ENCODE data around the gene SH3PXD2A. TPM values are rescaled to one million over a fixed set of nuclear protein-coding genes. Genes with fewer than 3 reads are reported as not detected.

SH3PXD2A gene
- total and polyA plus RNA-seq, 2 of the 4 experiments (the other 2 are of a cell fraction): 6.3 to 23.0 TPM

GRCh38 chr10:103837370-103838069, 17.9 kb downstream of the SH3PXD2A start:
- in situ Hi-C loops (cut with MboI; ENCODE audit: low sequenced_read_pairs) (no loop called here), dilution Hi-C loops (cut with HindIII; ENCODE audit: low sequenced_read_pairs, unreplicated experiment) (no loop called here), intact Hi-C loops (cut with micrococcal nuclease) (no loop called here)
- H3K4me2 ChIP-seq (ENCODE audit: low read depth, low read length): no peak overlapping the region
- H2AK5ac ChIP-seq (ENCODE audit: low read depth, low read length): no peak overlapping the region
- peaks cover 8% of the 10 kb centered on the region for H3K9me1 ChIP-seq (ENCODE audit: insufficient read depth, low read length)
- H2BK20ac ChIP-seq (ENCODE audit: low read depth, low read length): no peak overlapping the region
- H3K18ac ChIP-seq (ENCODE audit: low read depth, low read length): no peak overlapping the region
- no peaks in the 10 kb centered on the region for H3K36me3 ChIP-seq (ENCODE audit: control insufficient read depth, insufficient read depth, low read length)
- H3K9ac ChIP-seq (ENCODE audit: low read depth, low read length): no peak overlapping the region
- H2BK15ac ChIP-seq (ENCODE audit: low read depth, low read length): no peak overlapping the region
- no peak overlapping the region for H4K5ac ChIP-seq (ENCODE audit: low read depth, low read length)
- WGBS, 2 experiments (ENCODE audit: extremely low coverage in 2 of 2, insufficient read length in 1 of 2): 50% methylated on average over 2 of the region's 10 CpGs; no CpG with 5 or more reads in 1 of the 2 experiments
- ChIA-PET CTCF (interaction anchor here (1.5 to 1.6 kb wide), 2 partner anchors 9 to 11 kb away, joined by 3 to 4 read pairs; no protein-coding TSS in a partner anchor), POLR2A (ENCODE audit: unreplicated experiment) (interaction anchor here (1.3 kb wide), 1 partner anchor 11 kb away, joined by 3 read pairs; no protein-coding TSS in a partner anchor)
- no peaks in the 10 kb centered on the region for H3K27me3 ChIP-seq (ENCODE audit: control insufficient read depth, insufficient read depth, low read length)
- H3K14ac ChIP-seq (replicated peaks; ENCODE audit: low read depth, low read length): no peak overlapping the region
- no peak overlapping the region for H3K4me3 ChIP-seq (ENCODE audit: insufficient read depth, low read depth, low read length)
- peaks cover 10% of the 10 kb centered on the region; the same call in 1 of the 2 replicates for H3K4me1 ChIP-seq (ENCODE audit: control insufficient read depth, insufficient read depth, low read length)
- peaks cover 31 to 69% of the 10 kb centered on the region in 2 experiments for H3K79me1 ChIP-seq (ENCODE audit: low read depth in 1 of 2, low read length in 2 of 2)
- peak overlapping the region; percentile 14 for H2AK9ac ChIP-seq (replicated peaks; ENCODE audit: low read depth, low read length, poor library complexity)
- TF ChIP-seq USF2 (IDR thresholded peaks at IDR 0.05; ENCODE audit: low read depth, low read length) (no peak), MXI1 (IDR thresholded peaks at IDR 0.05; ENCODE audit: borderline replicate concordance, low read depth, low read length) (no peak), ELK1 (IDR thresholded peaks at IDR 0.05; ENCODE audit: borderline replicate concordance, low read depth, low read length) (no peak), CTCF (conservative IDR thresholded peaks at IDR 0.05; ENCODE audit: low read depth, low read length) (no peak), RFX5 (IDR thresholded peaks at IDR 0.05; ENCODE audit: low read depth, low read length) (no peak), BHLHE40 (IDR thresholded peaks at IDR 0.05; ENCODE audit: low read depth, low read length) (no peak), MAFK (IDR thresholded peaks at IDR 0.05; ENCODE audit: low read depth, low read length) (no peak), FOS (IDR thresholded peaks at IDR 0.05; ENCODE audit: low read depth, low read length) (no peak), RAD21 (IDR thresholded peaks at IDR 0.05; ENCODE audit: low read length) (no peak)
- no peak overlapping the region for H3K27ac ChIP-seq (ENCODE audit: insufficient read depth, low read length)
- H3K4ac ChIP-seq (ENCODE audit: low read depth, low read length): no peak overlapping the region
- H2AFZ ChIP-seq (replicated peaks; ENCODE audit: low read length, poor library complexity): no peak overlapping the region
- no peak for ATAC-seq (ENCODE audit: low read depth)
- no peak overlapping the region for H2BK120ac ChIP-seq (ENCODE audit: low read depth, low read length)
- peaks cover 9% of the 10 kb centered on the region; the same call in 1 of the 2 replicates for H4K20me1 ChIP-seq (ENCODE audit: insufficient read depth, low read length)
- no peak overlapping the region for H4K91ac ChIP-seq (ENCODE audit: insufficient read depth, low read depth, low read length)
- no peak overlapping the region for H3K23ac ChIP-seq (ENCODE audit: low read depth, low read length)
- no peaks in the 10 kb centered on the region for H3K9me3 ChIP-seq (ENCODE audit: control insufficient read depth, insufficient read depth, low read length)
- H4K8ac ChIP-seq (ENCODE audit: low read depth in 2 of 2, low read length in 2 of 2): no peak overlapping the region
- H3K56ac ChIP-seq (ENCODE audit: extremely low read depth, insufficient read depth, low read length): no peak overlapping the region
- no TSS peak for BruUV-seq (replicated peaks)
- no peak overlapping the region for H2BK5ac ChIP-seq (ENCODE audit: low read depth, low read length, poor library complexity, severe bottlenecking)
- no peak for DNase-seq
